H9 (cell line): ENCODE results near the gene SYS1. TPM values are rescaled to one million over a fixed set of nuclear protein-coding genes. Genes with fewer than 3 reads are reported as not detected.

Experiments used
- DNase-seq: peaks from one replicate; pipeline ENCODE4 v3.0.0-alpha.2; 2017
- H2AFZ ChIP-seq: one replicate; pipeline ENCODE4 v1.6.1; 2013; ENCODE audit warnings: mild to moderate bottlenecking, low read length, control low read depth, moderate library complexity
- H2AK5ac ChIP-seq: 2 replicates; pipeline ENCODE4 v1.6.1; 2013; ENCODE audit warnings: low read length, control low read depth, mixed read lengths; ENCODE audit not compliant: insufficient read length
- H2BK120ac ChIP-seq: one replicate; pipeline ENCODE4 v1.6.1; 2013; ENCODE audit warnings: low read depth, mild to moderate bottlenecking, low read length, control low read depth, inconsistent platforms; ENCODE audit not compliant: poor library complexity, severe bottlenecking
- H2BK12ac ChIP-seq: 2 replicates; pipeline ENCODE4 v1.6.1; 2013; ENCODE audit warnings: low read length, control low read depth, mixed read lengths, low read depth; ENCODE audit not compliant: insufficient read length
- H2BK15ac ChIP-seq: 2 replicates; pipeline ENCODE4 v1.6.1; 2013; ENCODE audit warnings: low read depth, low read length, control low read depth
- H2BK20ac ChIP-seq: one replicate; pipeline ENCODE4 v1.6.1; 2013; ENCODE audit warnings: low read depth, mild to moderate bottlenecking, low read length, control low read depth, inconsistent platforms; ENCODE audit not compliant: poor library complexity, severe bottlenecking
- H2BK5ac ChIP-seq: 2 replicates; pipeline ENCODE4 v1.6.1; 2013; ENCODE audit warnings: low read length, control low read depth, mixed read lengths; ENCODE audit not compliant: insufficient read length
- H3K14ac ChIP-seq: 2 replicates; pipeline ENCODE4 v1.6.1; 2013; ENCODE audit warnings: low read length, control low read depth; ENCODE audit not compliant: insufficient read depth
- H3K18ac ChIP-seq: 2 replicates; pipeline ENCODE4 v1.6.1; 2013; ENCODE audit warnings: low read depth, mild to moderate bottlenecking, mixed read lengths, low read length, control low read depth; ENCODE audit not compliant: insufficient read length
- H3K23ac ChIP-seq: 2 replicates; pipeline ENCODE4 v1.6.1; 2013; ENCODE audit warnings: low read length, control low read depth, mixed read lengths, low read depth; ENCODE audit not compliant: insufficient read length
- H3K23me2 ChIP-seq: 2 replicates; pipeline ENCODE4 v1.6.1; 2013; ENCODE audit warnings: low read depth, mild to moderate bottlenecking, mixed read lengths, low read length, control low read depth; ENCODE audit not compliant: insufficient read length, poor library complexity, severe bottlenecking
- H3K27ac ChIP-seq: 2 replicates; pipeline ENCODE4 v1.5.1; 2013; ENCODE audit warnings: low read length, control low read depth, mixed read lengths, low read depth; ENCODE audit not compliant: insufficient read length
- H3K27me3 ChIP-seq: 2 replicates; pipeline ENCODE4 v1.6.1; 2013; ENCODE audit warnings: low read length, control low read depth, inconsistent platforms; ENCODE audit not compliant: insufficient read depth
- H3K4ac ChIP-seq: 2 replicates; pipeline ENCODE4 v1.6.1; 2013; ENCODE audit warnings: low read depth, mild to moderate bottlenecking, control low read depth, inconsistent platforms, low read length, moderate library complexity
- H3K4me1 ChIP-seq: 2 replicates; pipeline ENCODE4 v1.6.1; 2013; ENCODE audit warnings: low read length, control low read depth, inconsistent platforms; ENCODE audit not compliant: insufficient read depth
- H3K4me2 ChIP-seq: 2 replicates; pipeline ENCODE4 v1.6.1; 2013; ENCODE audit warnings: low read length, control low read depth, mixed read lengths; ENCODE audit not compliant: insufficient read length, insufficient read depth
- H3K56ac ChIP-seq: 2 replicates; pipeline ENCODE4 v1.6.1; 2013; ENCODE audit warnings: low read depth, mild to moderate bottlenecking, mixed read lengths, low read length, control low read depth; ENCODE audit not compliant: insufficient read length
- H3K79me1 ChIP-seq: 2 replicates; pipeline ENCODE4 v1.6.1; 2013; ENCODE audit warnings: low read depth, mild to moderate bottlenecking, moderate library complexity, low read length, control low read depth, inconsistent platforms; ENCODE audit not compliant: insufficient read depth, poor library complexity, severe bottlenecking
- H3K79me2 ChIP-seq: 2 replicates; pipeline ENCODE4 v1.6.1; 2013; ENCODE audit warnings: low read length, control low read depth, inconsistent platforms; ENCODE audit not compliant: insufficient read depth
- H3K9ac ChIP-seq: 2 replicates; pipeline ENCODE4 v1.6.1; 2013; ENCODE audit warnings: low read length, control low read depth, mixed read lengths; ENCODE audit not compliant: insufficient read length; ENCODE audit errors: extremely low read depth
- H3K9me3 ChIP-seq: one replicate; pipeline ENCODE4 v1.6.1; 2013; ENCODE audit warnings: low read depth, low read length, inconsistent platforms; ENCODE audit not compliant: control insufficient read depth
- H3T11ph ChIP-seq: one replicate; pipeline ENCODE4 v1.6.1; 2013; ENCODE audit warnings: mild to moderate bottlenecking, low read length, control low read depth, inconsistent platforms
- H4K20me1 ChIP-seq: one replicate; pipeline ENCODE4 v1.6.1; 2013; ENCODE audit not compliant: control insufficient read depth, insufficient read length, insufficient read depth
- H4K5ac ChIP-seq: 2 replicates; pipeline ENCODE4 v1.6.1; 2013; ENCODE audit warnings: low read depth, mild to moderate bottlenecking, mixed read lengths, low read length, control low read depth; ENCODE audit not compliant: insufficient read length
- H4K8ac ChIP-seq: replicated peaks from 2 replicates; pipeline ENCODE4 v1.6.1; 2013; ENCODE audit warnings: low read length, control low read depth, mixed read lengths, low read depth; ENCODE audit not compliant: insufficient read length
- H4K91ac ChIP-seq: 2 replicates; pipeline ENCODE4 v1.6.1; 2013; ENCODE audit warnings: low read depth, mild to moderate bottlenecking, moderate library complexity, mixed read lengths, low read length, control low read depth; ENCODE audit not compliant: insufficient read length
- H3K27ac Mint-ChIP-seq, 3 experiments: 2 replicates in 2 of 3; 3 replicates in 1 of 3; pipeline ENCODE4 v1.8.0; 2020 to 2021; ENCODE audit warnings: mixed read lengths in 3 of 3, mild to moderate bottlenecking in 1 of 3, moderate library complexity in 1 of 3
- H3K27me3 Mint-ChIP-seq: 2 replicates; pipeline ENCODE4 v1.8.0; 2021; ENCODE audit warnings: low read depth, mild to moderate bottlenecking, moderate library complexity, mixed read lengths
- H3K36me3 Mint-ChIP-seq, 3 experiments: 2 replicates in 2 of 3; 3 replicates in 1 of 3; pipeline ENCODE4 v1.8.0; 2020 to 2021; ENCODE audit warnings: low read depth in 3 of 3, mixed read lengths in 3 of 3; ENCODE audit not compliant: insufficient read depth in 1 of 3
- H3K4me1 Mint-ChIP-seq, 2 experiments: 2 replicates each; pipeline ENCODE4 v1.8.0; 2020; ENCODE audit warnings: mixed read lengths in 2 of 2
- H3K4me3 Mint-ChIP-seq, 2 experiments: 2 replicates in 1 of 2; 3 replicates in 1 of 2; pipeline ENCODE4 v1.8.0; 2020 to 2021; ENCODE audit warnings: mild to moderate bottlenecking in 2 of 2, mixed read lengths in 2 of 2, moderate library complexity in 1 of 2
- H3K9me3 Mint-ChIP-seq, 2 experiments: 2 replicates in 1 of 2; 3 replicates in 1 of 2; pipeline ENCODE4 v1.8.0; 2020; ENCODE audit warnings: mild to moderate bottlenecking in 2 of 2, mixed read lengths in 2 of 2, moderate library complexity in 1 of 2
- CTCF ChIP-seq: fragments of 200-600 bp; sonication (generic); conservative IDR thresholded peaks from 3 replicates; pipeline ENCODE4 v1.8.0; 2021; ENCODE audit warnings: antibody characterized with exemption, mild to moderate bottlenecking
- WGBS: extraction: QIAGEN DNeasy Blood & Tissue Kit; methylation state at CpG from one replicate; pipeline ENCODE4 v1.1.7; 2013; ENCODE audit warnings: missing lambda C conversion rate, low lambda C conversion rate, mixed read lengths; ENCODE audit not compliant: insufficient read length; ENCODE audit errors: extremely low coverage; 5-methylcytosine and 5-hydroxymethylcytosine counted together
- total RNA-seq: library from RNA; stranded (reverse); gene quantifications from 2 replicates; pipeline ENCODE4 v1.2.1, GENCODE V29; 2021

Gene SYS1
- total RNA-seq, 1 experiment from 2014 or later, result 21.0 TPM

- no peak for DNase-seq
- Histone ChIP-seq H3K4me1 (no peaks in the 10 kb centered on the region), H2BK5ac (no peak within 1 kb of the TSS), H3K4ac (no peak within 1 kb of the TSS), H3K79me2 (no peaks in the 10 kb centered on the region), H3K23ac (no peak within 1 kb of the TSS), H2BK15ac (no peak within 1 kb of the TSS), H3K56ac (no peak within 1 kb of the TSS), H2AFZ (no peak within 1 kb of the TSS), H2BK20ac (no peak within 1 kb of the TSS), H3T11ph (no peak within 1 kb of the TSS), H2BK120ac (no peak within 1 kb of the TSS), H4K8ac (no peak within 1 kb of the TSS), H3K27me3 (no peaks in the 10 kb centered on the region), H3K27ac (no peak within 1 kb of the TSS), H3K18ac (no peak within 1 kb of the TSS), H4K91ac (no peak within 1 kb of the TSS), H3K9ac (no peak within 1 kb of the TSS), H3K9me3 (no peaks in the 10 kb centered on the region), H4K20me1 (no peaks in the 10 kb centered on the region), H3K4me2 (no peak within 1 kb of the TSS), H2AK5ac (no peak within 1 kb of the TSS), H3K23me2 (peaks cover 7% of the 10 kb centered on the region), H3K79me1 (no peaks in the 10 kb centered on the region), H4K5ac (no peak within 1 kb of the TSS), H2BK12ac (no peak within 1 kb of the TSS), H3K14ac (no peak within 1 kb of the TSS)
- Mint-ChIP-seq H3K4me3 (no peak within 1 kb of the TSS), H3K27ac (no peak within 1 kb of the TSS), H3K9me3 (no peaks in the 10 kb centered on the region), H3K4me1 (peaks cover 11 to 17% of the 10 kb centered on the region in 2 experiments), H3K27me3 (peaks cover 7% of the 10 kb centered on the region), H3K36me3 (no peaks in the 10 kb centered on the region; a peak in 1 of 7 replicates)
- WGBS, result no CpG with 5 or more reads among the region's 1 CpG
- TF ChIP-seq CTCF, result no peak
Measured at GRCh38 chr20:45378191-45378590, 15.2 kb downstream of the SYS1 start, which contains the start of gene TP53TG5. TP53TG5 (minus strand) TSS chr20:45378325; CDS start chr20:45378236, 89 bp downstream.
